Measurements from ENCODE around the gene NPAS2.

The NPAS2 gene

DNA sequence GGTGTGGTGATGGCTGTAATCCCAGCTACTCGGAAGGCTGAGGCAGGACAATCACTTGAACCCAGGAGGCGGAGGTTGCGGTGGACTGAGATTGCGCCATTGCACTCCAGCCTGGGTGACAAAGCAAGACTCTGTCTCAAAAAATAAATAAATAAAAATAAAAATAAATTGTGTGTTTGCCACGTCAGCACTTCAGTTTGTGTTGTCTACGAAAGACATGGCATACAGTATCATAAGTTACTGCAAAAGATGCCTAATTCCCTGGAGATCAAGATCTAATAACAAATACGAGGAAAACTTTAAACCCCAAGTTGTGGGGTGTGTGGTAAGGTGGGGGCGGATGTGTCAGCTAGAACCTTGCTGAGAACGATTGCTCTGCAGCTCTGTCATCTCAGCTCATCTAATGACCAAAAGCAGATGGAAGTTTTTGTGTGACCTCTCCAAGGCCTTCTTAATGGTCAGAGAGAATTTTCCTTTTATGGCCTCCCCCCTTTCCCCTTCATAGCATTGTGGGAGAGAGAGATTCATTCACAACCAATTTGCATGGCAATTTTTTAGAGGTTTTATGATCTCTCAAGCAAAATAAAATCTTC, 11.3 kb downstream of the NPAS2 start:
- Histone ChIP-seq H3K4me1 (ENCODE audit: control insufficient read depth in 5 of 5, insufficient read depth in 5 of 5, low read length in 5 of 5) (peaks cover 0 to 5% (median 0%) of the 10 kb centered on the region in 5 donors), H3K9me3 (ENCODE audit: control insufficient read depth in 5 of 5, low read length in 5 of 5) (peaks cover 0 to 12% (median 3%) of the 10 kb centered on the region in 5 donors), H3K27me3 (ENCODE audit: control insufficient read depth in 5 of 5, insufficient read depth in 4 of 5, low read length in 5 of 5) (no peaks in the 10 kb centered on the region), H3K4me3 (ENCODE audit: low read depth in 1 of 5, low read length in 5 of 5) (no peak overlapping the region), H3K36me3 (ENCODE audit: control insufficient read depth in 5 of 5, insufficient read depth in 5 of 5, low read length in 5 of 5) (no peaks in the 10 kb centered on the region), H3K9ac (ENCODE audit: low read length in 5 of 5) (no peak overlapping the region), H3K27ac (ENCODE audit: low read depth, low read length) (no peak overlapping the region)

DNA sequence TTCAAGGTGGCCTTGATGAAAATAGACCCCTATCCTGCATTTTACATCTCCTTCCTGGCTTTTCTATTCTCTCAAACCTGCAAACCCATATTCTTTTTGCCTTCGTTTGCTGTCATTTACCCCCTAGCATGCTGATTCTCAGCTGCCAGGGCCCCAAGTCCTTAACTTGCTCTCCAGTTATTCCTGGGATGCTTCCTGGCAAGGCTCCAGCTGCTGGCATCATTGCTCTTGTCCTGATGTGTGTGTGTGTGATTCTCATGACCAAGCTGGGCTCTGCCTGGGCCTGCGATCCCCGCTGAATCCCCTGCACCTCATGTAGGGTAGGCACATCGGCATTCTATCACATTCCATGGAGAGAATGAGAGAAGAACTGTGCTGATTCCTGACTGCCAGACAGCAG, 11.9 kb downstream of the NPAS2 start:
- H3K36me3 ChIP-seq (ENCODE audit: control insufficient read depth in 5 of 5, insufficient read depth in 5 of 5, low read length in 5 of 5), result no peaks in the 10 kb centered on the region
- H3K9ac ChIP-seq (ENCODE audit: low read length in 5 of 5), result no peak overlapping the region
- peaks cover 0 to 12% (median 3%) of the 10 kb centered on the region in 5 donors for H3K9me3 ChIP-seq (ENCODE audit: control insufficient read depth in 5 of 5, low read length in 5 of 5)
- no peak overlapping the region for H3K4me3 ChIP-seq (ENCODE audit: low read depth in 1 of 5, low read length in 5 of 5)
- no peaks in the 10 kb centered on the region for H3K27me3 ChIP-seq (ENCODE audit: control insufficient read depth in 5 of 5, insufficient read depth in 4 of 5, low read length in 5 of 5)
- H3K4me1 ChIP-seq (ENCODE audit: control insufficient read depth in 5 of 5, insufficient read depth in 5 of 5, low read length in 5 of 5), result peaks cover 0 to 5% (median 0%) of the 10 kb centered on the region in 5 donors
- no peak overlapping the region for H3K27ac ChIP-seq (ENCODE audit: low read depth, low read length)

DNA sequence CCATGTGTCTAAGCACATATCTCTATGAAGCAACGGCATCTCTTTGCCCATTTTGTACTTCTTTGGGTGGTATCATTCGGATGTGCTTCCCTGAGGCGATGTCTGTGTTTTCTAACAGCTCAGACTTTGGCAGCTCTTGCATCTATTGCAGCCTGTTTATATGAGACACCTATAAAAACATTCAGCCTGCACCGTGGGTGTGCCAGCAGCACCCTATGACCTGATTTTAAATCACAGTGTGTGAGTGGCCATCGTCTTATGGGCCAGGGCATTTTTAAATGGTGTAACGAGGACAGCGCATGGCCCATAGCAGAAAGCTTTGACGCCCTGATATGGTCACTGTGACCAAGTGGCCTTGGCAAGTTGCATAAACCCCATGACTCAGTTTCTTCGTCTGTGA, 12.9 kb downstream of the NPAS2 start:
- Histone ChIP-seq H3K4me1 (ENCODE audit: control insufficient read depth in 5 of 5, insufficient read depth in 5 of 5, low read length in 5 of 5) (peaks cover 0 to 6% (median 2%) of the 10 kb centered on the region in 5 donors), H3K9ac (ENCODE audit: low read length in 5 of 5) (no peak overlapping the region), H3K27ac (ENCODE audit: low read depth, low read length) (no peak overlapping the region), H3K4me3 (ENCODE audit: low read depth in 1 of 5, low read length in 5 of 5) (no peak overlapping the region), H3K36me3 (ENCODE audit: control insufficient read depth in 5 of 5, insufficient read depth in 5 of 5, low read length in 5 of 5) (no peaks in the 10 kb centered on the region), H3K9me3 (ENCODE audit: control insufficient read depth in 5 of 5, low read length in 5 of 5) (peaks cover 0 to 9% (median 3%) of the 10 kb centered on the region in 5 donors), H3K27me3 (ENCODE audit: control insufficient read depth in 5 of 5, insufficient read depth in 4 of 5, low read length in 5 of 5) (no peaks in the 10 kb centered on the region)

DNA sequence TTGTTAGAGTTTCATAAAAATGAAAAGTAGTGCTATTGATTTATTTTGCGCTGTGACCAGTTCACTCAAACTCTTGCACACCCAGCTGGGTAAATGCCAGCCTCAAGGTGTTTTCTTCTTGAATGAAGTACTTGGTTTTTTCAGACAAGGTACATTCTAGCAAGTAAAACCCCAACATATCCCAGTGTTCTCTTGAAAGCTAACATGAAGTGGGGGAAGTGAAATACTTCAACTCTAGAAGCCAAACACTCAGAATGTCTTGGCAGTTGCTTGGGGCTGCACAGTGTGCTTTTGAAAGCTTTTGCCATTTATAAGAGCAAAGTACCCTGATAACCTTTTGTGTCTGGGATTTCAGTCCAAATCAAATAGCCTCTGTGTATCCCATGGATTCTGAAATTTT, 13.4 kb downstream of the NPAS2 start:
- Histone ChIP-seq H3K4me3 (ENCODE audit: low read depth in 1 of 5, low read length in 5 of 5) (no peak overlapping the region), H3K27ac (ENCODE audit: low read depth, low read length) (no peak overlapping the region), H3K4me1 (ENCODE audit: control insufficient read depth in 5 of 5, insufficient read depth in 5 of 5, low read length in 5 of 5) (peaks cover 0 to 6% (median 2%) of the 10 kb centered on the region in 5 donors), H3K9ac (ENCODE audit: low read length in 5 of 5) (no peak overlapping the region), H3K9me3 (ENCODE audit: control insufficient read depth in 5 of 5, low read length in 5 of 5) (peaks cover 0 to 5% (median 3%) of the 10 kb centered on the region in 5 donors), H3K27me3 (ENCODE audit: control insufficient read depth in 5 of 5, insufficient read depth in 4 of 5, low read length in 5 of 5) (no peaks in the 10 kb centered on the region), H3K36me3 (ENCODE audit: control insufficient read depth in 5 of 5, insufficient read depth in 5 of 5, low read length in 5 of 5) (no peaks in the 10 kb centered on the region)

DNA sequence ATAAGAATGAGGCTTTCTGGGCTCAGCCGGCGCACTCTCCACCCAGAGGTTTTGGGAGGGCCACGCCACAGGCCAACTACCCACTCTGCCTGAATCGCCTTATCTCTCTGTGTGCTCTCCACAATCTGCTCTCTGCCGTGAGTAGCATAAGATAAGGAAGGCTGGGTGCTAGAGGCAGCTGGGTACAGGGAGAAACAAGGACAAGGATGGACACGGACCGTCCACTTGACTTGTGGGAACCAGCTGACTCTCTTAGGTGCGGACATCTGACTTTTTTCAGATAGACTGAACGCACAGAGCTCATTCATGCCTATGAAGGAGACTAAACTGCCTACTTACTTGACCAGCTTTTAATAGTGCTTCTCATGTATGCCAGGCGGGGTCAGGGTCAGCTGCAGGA, 14.3 kb downstream of the NPAS2 start:
- H3K9ac ChIP-seq (ENCODE audit: low read length in 5 of 5), result no peak overlapping the region
- H3K27ac ChIP-seq (ENCODE audit: low read depth, low read length), result no peak overlapping the region
- no peaks in the 10 kb centered on the region for H3K9me3 ChIP-seq (ENCODE audit: control insufficient read depth in 5 of 5, low read length in 5 of 5)
- H3K36me3 ChIP-seq (ENCODE audit: control insufficient read depth in 5 of 5, insufficient read depth in 5 of 5, low read length in 5 of 5), result no peaks in the 10 kb centered on the region
- H3K4me3 ChIP-seq (ENCODE audit: low read depth in 1 of 5, low read length in 5 of 5), result no peak overlapping the region
- H3K27me3 ChIP-seq (ENCODE audit: control insufficient read depth in 5 of 5, insufficient read depth in 4 of 5, low read length in 5 of 5), result no peaks in the 10 kb centered on the region
- peaks cover 0 to 6% (median 2%) of the 10 kb centered on the region in 5 donors for H3K4me1 ChIP-seq (ENCODE audit: control insufficient read depth in 5 of 5, insufficient read depth in 5 of 5, low read length in 5 of 5)

DNA sequence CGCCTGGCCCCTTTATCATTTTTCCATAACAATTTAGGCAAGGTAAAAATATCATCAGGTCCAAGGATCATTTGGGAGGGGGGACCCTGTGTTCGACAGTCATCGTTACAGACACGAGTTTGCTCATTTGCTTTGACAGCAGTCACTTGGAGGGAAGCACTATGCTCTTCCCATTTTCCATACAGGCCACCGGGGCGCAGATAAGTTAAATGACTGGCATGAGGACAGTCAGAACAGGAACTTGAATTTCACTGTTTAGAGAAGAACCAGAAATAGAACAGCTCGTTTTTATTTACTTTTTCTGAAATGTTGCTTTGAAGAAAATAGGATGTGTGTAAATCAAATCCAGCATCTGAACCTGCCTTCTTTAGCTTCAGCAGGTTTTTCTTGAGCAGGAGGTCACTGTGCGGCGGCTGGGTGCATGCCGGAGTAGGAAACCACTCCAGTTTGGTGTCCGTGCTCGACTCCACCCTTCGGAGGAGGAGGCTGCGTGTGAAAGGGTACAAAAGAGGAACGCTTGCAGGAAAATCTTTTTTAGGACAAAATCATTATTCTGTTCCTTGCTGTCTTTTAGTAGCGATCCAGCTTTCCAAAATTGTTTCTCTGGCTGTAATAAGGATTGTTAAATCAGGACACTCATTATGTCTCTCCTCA, 15.2 kb downstream of the NPAS2 start:
- Histone ChIP-seq H3K4me1 (ENCODE audit: control insufficient read depth in 5 of 5, insufficient read depth in 5 of 5, low read length in 5 of 5) (peaks cover 0 to 6% (median 2%) of the 10 kb centered on the region in 5 donors), H3K27me3 (ENCODE audit: control insufficient read depth in 5 of 5, insufficient read depth in 4 of 5, low read length in 5 of 5) (no peaks in the 10 kb centered on the region), H3K36me3 (ENCODE audit: control insufficient read depth in 5 of 5, insufficient read depth in 5 of 5, low read length in 5 of 5) (no peaks in the 10 kb centered on the region), H3K27ac (ENCODE audit: low read depth, low read length) (no peak overlapping the region), H3K4me3 (ENCODE audit: low read depth in 1 of 5, low read length in 5 of 5) (peak overlapping the region in 1 of 5 donors; percentile 38), H3K9me3 (ENCODE audit: control insufficient read depth in 5 of 5, low read length in 5 of 5) (no peaks in the 10 kb centered on the region), H3K9ac (ENCODE audit: low read length in 5 of 5) (no peak overlapping the region)

DNA sequence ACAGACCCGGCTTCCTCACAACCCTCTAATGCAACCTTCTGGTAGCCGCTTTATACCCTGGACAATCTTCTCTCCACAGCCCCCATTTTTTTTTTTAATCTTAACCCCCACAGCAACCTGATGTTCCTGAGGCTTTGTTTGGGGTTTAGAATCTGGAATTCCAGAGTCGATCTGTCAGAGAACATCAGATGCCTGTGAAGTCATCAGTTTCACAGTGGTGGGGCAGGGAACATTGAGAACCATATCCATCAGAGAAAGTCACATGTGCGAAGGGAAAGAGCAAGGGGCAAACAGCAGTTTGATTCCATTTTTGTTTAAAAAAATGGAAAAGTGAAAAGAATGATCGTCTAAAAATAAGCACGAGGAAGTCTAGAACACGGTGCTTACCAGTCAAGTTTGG, 20.6 kb downstream of the NPAS2 start:
- Histone ChIP-seq H3K4me3 (ENCODE audit: low read depth in 1 of 5, low read length in 5 of 5) (no peak overlapping the region), H3K27me3 (ENCODE audit: control insufficient read depth in 5 of 5, insufficient read depth in 4 of 5, low read length in 5 of 5) (no peaks in the 10 kb centered on the region), H3K36me3 (ENCODE audit: control insufficient read depth in 5 of 5, insufficient read depth in 5 of 5, low read length in 5 of 5) (no peaks in the 10 kb centered on the region), H3K9ac (ENCODE audit: low read length in 5 of 5) (no peak overlapping the region), H3K9me3 (ENCODE audit: control insufficient read depth in 5 of 5, low read length in 5 of 5) (no peaks in the 10 kb centered on the region), H3K4me1 (ENCODE audit: control insufficient read depth in 5 of 5, insufficient read depth in 5 of 5, low read length in 5 of 5) (peaks cover 0 to 6% (median 0%) of the 10 kb centered on the region in 5 donors), H3K27ac (ENCODE audit: low read depth, low read length) (no peak overlapping the region)

DNA sequence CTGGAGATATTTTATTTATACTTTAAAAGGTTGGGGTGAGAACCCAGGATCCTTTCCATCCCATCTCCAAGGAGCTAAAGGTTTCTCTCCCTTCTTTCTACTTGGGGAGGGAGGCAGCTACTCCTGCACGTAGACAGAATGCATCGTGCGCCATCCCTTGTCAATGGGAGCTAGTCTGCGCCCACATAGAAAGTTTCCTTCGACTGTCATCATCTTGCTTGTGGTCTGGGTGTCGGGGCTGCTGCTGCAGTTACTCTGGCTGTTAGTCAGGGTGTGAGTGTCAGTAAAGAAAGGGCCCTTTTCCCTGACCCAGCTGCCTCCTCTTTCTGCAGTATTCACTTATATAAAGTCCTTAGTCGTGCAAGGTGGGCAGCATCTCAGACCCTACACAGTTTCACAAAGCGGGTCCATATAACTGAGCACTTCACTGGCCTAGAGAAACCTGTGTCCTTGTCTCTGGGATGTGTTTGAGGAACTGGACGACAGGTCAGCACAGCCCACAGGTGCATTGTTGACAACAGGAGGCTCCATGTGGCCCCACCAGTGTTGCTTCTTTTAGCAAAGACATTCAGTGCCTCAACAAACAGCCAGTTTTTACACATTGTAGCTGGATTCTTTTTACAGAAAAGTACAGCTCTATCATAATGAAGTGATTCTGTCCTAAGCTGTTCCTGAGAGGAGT, 22.4 kb downstream of the NPAS2 start:
- Histone ChIP-seq H3K9ac (ENCODE audit: low read length in 5 of 5) (no peak overlapping the region), H3K27me3 (ENCODE audit: control insufficient read depth in 5 of 5, insufficient read depth in 4 of 5, low read length in 5 of 5) (no peaks in the 10 kb centered on the region), H3K27ac (ENCODE audit: low read depth, low read length) (no peak overlapping the region), H3K9me3 (ENCODE audit: control insufficient read depth in 5 of 5, low read length in 5 of 5) (no peaks in the 10 kb centered on the region), H3K4me1 (ENCODE audit: control insufficient read depth in 5 of 5, insufficient read depth in 5 of 5, low read length in 5 of 5) (peaks cover 0 to under 1% (median 0%) of the 10 kb centered on the region in 5 donors), H3K4me3 (ENCODE audit: low read depth in 1 of 5, low read length in 5 of 5) (no peak overlapping the region), H3K36me3 (ENCODE audit: control insufficient read depth in 5 of 5, insufficient read depth in 5 of 5, low read length in 5 of 5) (no peaks in the 10 kb centered on the region)

DNA sequence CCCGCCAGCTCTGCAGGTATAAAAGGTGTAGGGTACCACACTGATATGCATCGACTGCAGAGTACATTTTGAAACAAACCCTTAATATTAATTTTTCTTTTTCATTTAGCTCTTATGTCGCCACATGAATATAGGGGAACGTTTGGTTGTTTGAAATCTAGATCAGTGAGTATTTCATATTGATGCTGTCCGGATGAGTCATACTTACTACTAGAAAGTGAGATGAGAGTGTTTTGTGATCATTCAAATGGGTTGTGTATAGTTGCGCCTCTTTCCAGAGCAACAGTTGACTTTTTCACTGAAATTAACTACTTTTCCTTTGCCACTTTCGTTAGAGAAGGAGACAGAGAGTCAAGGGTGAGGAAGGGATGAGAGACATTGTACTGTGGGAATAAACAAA, 24.6 kb downstream of the NPAS2 start:
- H3K9me3 ChIP-seq (ENCODE audit: control insufficient read depth in 5 of 5, low read length in 5 of 5), result no peaks in the 10 kb centered on the region
- H3K4me1 ChIP-seq (ENCODE audit: control insufficient read depth in 5 of 5, insufficient read depth in 5 of 5, low read length in 5 of 5), result no peaks in the 10 kb centered on the region
- H3K27me3 ChIP-seq (ENCODE audit: control insufficient read depth in 5 of 5, insufficient read depth in 4 of 5, low read length in 5 of 5), result no peaks in the 10 kb centered on the region
- H3K9ac ChIP-seq (ENCODE audit: low read length in 5 of 5), result no peak overlapping the region
- no peak overlapping the region for H3K4me3 ChIP-seq (ENCODE audit: low read depth in 1 of 5, low read length in 5 of 5)
- no peaks in the 10 kb centered on the region for H3K36me3 ChIP-seq (ENCODE audit: control insufficient read depth in 5 of 5, insufficient read depth in 5 of 5, low read length in 5 of 5)
- no peak overlapping the region for H3K27ac ChIP-seq (ENCODE audit: low read depth, low read length)

All from subcutaneous abdominal adipose tissue (tissue), 5 donors.